Measurements from ENCODE around the gene RTTN. TPM values are rescaled to one million over a fixed set of nuclear protein-coding genes. Genes with fewer than 3 reads are reported as not detected.

The RTTN gene
- total and polyA plus RNA-seq, 2 donors (not counting 3 experiments of a cell fraction or from before 2014, with no cell fraction given), result 3.1 to 17.4 TPM

- H3K4me3 ChIP-seq (replicated peaks in 1 of 3; ENCODE audit: insufficient read depth in 1 of 3, low read depth in 1 of 3, low read length in 3 of 3), result no peak overlapping the region
- H4K20me1 ChIP-seq (replicated peaks; ENCODE audit: control insufficient read depth, extremely low read depth, insufficient read depth, low read length), result no peaks in the 10 kb centered on the region
- no peak for FAIRE-seq
- H2AFZ ChIP-seq (ENCODE audit: low read depth, low read length), result no peak overlapping the region
- H3K4me1 ChIP-seq (ENCODE audit: control insufficient read depth, extremely low read depth, insufficient read depth, low read length), result no peaks in the 10 kb centered on the region
- H3K4me2 ChIP-seq (ENCODE audit: insufficient read depth, low read length), result no peak overlapping the region
- TF ChIP-seq POLR2A (IDR thresholded peaks at IDR 0.05; ENCODE audit: low read depth, low read length) (no peak), GATA2 (IDR thresholded peaks at IDR 0.05; ENCODE audit: insufficient read depth, insufficient read length, low read depth, low read length) (no peak), MYC (IDR thresholded peaks at IDR 0.05; ENCODE audit: low read depth, low read length) (no peak), MAX (IDR thresholded peaks at IDR 0.05; ENCODE audit: insufficient read depth, insufficient read length) (no peak), FOS (IDR thresholded peaks at IDR 0.05; ENCODE audit: borderline replicate concordance, insufficient read depth, low read length) (no peak), JUN (IDR thresholded peaks at IDR 0.05; ENCODE audit: borderline replicate concordance, insufficient read depth, insufficient read length, low read depth) (no peak), EZH2 (IDR thresholded peaks at IDR 0.05; ENCODE audit: borderline replicate concordance, low read depth, low read length, severe bottlenecking) (no peak), CTCF (IDR thresholded peaks at IDR 0.05; ENCODE audit: extremely low read depth in 1 of 2, insufficient read depth in 1 of 2, low read depth in 1 of 2, low read length in 2 of 2) (no peak)
- ChIA-PET POLR2A (no interaction called here), CTCF (interaction anchor here (0.6 to 0.7 kb wide), 2 partner anchors 16 to 132 kb away, joined by 3 read pairs; no protein-coding TSS in a partner anchor)
- H3K9me3 ChIP-seq (replicated peaks; ENCODE audit: control insufficient read depth, insufficient read depth, low read length), result no peaks in the 10 kb centered on the region
- no peak overlapping the region for H3K9ac ChIP-seq (replicated peaks; ENCODE audit: extremely low read depth, insufficient read depth, low read length)
- no peak overlapping the region for H3K27ac ChIP-seq (ENCODE audit: insufficient read depth, low read depth, low read length)
- dilution Hi-C loops (cut with MboI; ENCODE audit: extremely low pct_ligation_motif_present, low sequenced_read_pairs) (no loop called here), intact Hi-C loops (cut with micrococcal nuclease) (no loop called here)
- H3K9me1 ChIP-seq (replicated peaks; ENCODE audit: control insufficient read depth, extremely low read depth, insufficient read depth, low read length), result no peaks in the 10 kb centered on the region
- no peaks in the 10 kb centered on the region for H3K36me3 ChIP-seq (ENCODE audit: control insufficient read depth in 2 of 2, extremely low read depth in 1 of 2, insufficient read depth in 2 of 2, low read length in 2 of 2)
- no TSS peak for BruUV-seq (replicated peaks)
- H3K27me3 ChIP-seq (ENCODE audit: control insufficient read depth in 2 of 2, insufficient read depth in 2 of 2, low read length in 2 of 2), result no peaks in the 10 kb centered on the region
- no peak for DNase-seq (ENCODE audit: low read depth, low spot score)
- no peaks in the 10 kb centered on the region for H3K79me2 ChIP-seq (ENCODE audit: control insufficient read depth, insufficient read depth, low read length)
Observed at GRCh38 chr18:70028734-70029133, 176.8 kb downstream of the RTTN start.
